Measurements from ENCODE around the gene ENTREP1. TPM values are rescaled to one million over a fixed set of nuclear protein-coding genes. Genes with fewer than 3 reads are reported as not detected.
A peak's percentile ranks its signal among the peaks of the same experiment; 100 is the strongest.

Gene ENTREP1
- total RNA-seq, 4 donors from 2014 or later: 0.70 to 19.8 (median 3.5) TPM

- H3K9me3 ChIP-seq: no peaks in the 10 kb centered on the region
- no peaks in the 10 kb centered on the region for H3K36me3 ChIP-seq
- TF ChIP-seq CTCF (IDR thresholded peaks at IDR 0.05): peak in 3 of 6 experiments; percentile 16 to 32 (median 27)
- TF ChIP-seq POLR2A (IDR thresholded peaks at IDR 0.05): no peak
- no peaks in the 10 kb centered on the region for H3K4me1 ChIP-seq
- DNase-seq: no peak
- no peak overlapping the region for H3K27ac ChIP-seq
- H3K27me3 ChIP-seq: no peaks in the 10 kb centered on the region
- peak overlapping the region in 1 of 4 donors; percentile 3 for H3K4me3 ChIP-seq
Observed at GRCh38 chr9:69412741-69413150, 87.7 kb downstream of the ENTREP1 start.

GRCh38 chr9:69420611-69421270 is 95.7 kb downstream of the ENTREP1 start:
- Histone ChIP-seq H3K36me3 (no peaks in the 10 kb centered on the region), H3K27ac (no peak overlapping the region), H3K9me3 (no peaks in the 10 kb centered on the region), H3K4me3 (no peak overlapping the region), H3K4me1 (no peaks in the 10 kb centered on the region), H3K27me3 (no peaks in the 10 kb centered on the region)
- DNase-seq: no peak
- TF ChIP-seq CTCF (IDR thresholded peaks at IDR 0.05): no peak
- no peak for TF ChIP-seq POLR2A (IDR thresholded peaks at IDR 0.05)

GRCh38 chr9:69421908-69422801 is 97.1 kb downstream of the ENTREP1 start:
- Histone ChIP-seq H3K27me3 (no peaks in the 10 kb centered on the region), H3K9me3 (no peaks in the 10 kb centered on the region), H3K27ac (no peak overlapping the region), H3K36me3 (no peaks in the 10 kb centered on the region), H3K4me1 (no peaks in the 10 kb centered on the region), H3K4me3 (no peak overlapping the region)
- TF ChIP-seq CTCF (IDR thresholded peaks at IDR 0.05) (peak; percentile 53 to 86 (median 76)), POLR2A (IDR thresholded peaks at IDR 0.05) (no peak)
- peak in 2 of 3 donors; percentile 18 to 69 for DNase-seq

- H3K36me3 ChIP-seq: no peaks in the 10 kb centered on the region
- H3K27ac ChIP-seq: no peak overlapping the region
- H3K9me3 ChIP-seq: no peaks in the 10 kb centered on the region
- H3K4me3 ChIP-seq: no peak overlapping the region
- no peaks in the 10 kb centered on the region for H3K27me3 ChIP-seq
- no peaks in the 10 kb centered on the region for H3K4me1 ChIP-seq
- TF ChIP-seq POLR2A (IDR thresholded peaks at IDR 0.05) (no peak), CTCF (IDR thresholded peaks at IDR 0.05) (no peak)
- no peak for DNase-seq
Observed at GRCh38 chr9:69425136-69425801, 100.3 kb downstream of the ENTREP1 start.

- DNase-seq: no peak
- Histone ChIP-seq H3K4me1 (no peaks in the 10 kb centered on the region), H3K27me3 (no peaks in the 10 kb centered on the region), H3K9me3 (no peaks in the 10 kb centered on the region), H3K27ac (no peak overlapping the region), H3K4me3 (no peak overlapping the region), H3K36me3 (no peaks in the 10 kb centered on the region)
- TF ChIP-seq POLR2A (IDR thresholded peaks at IDR 0.05) (no peak), CTCF (IDR thresholded peaks at IDR 0.05) (no peak)
Observed at GRCh38 chr9:69427286-69427685, 102.3 kb downstream of the ENTREP1 start.
